ENCODE data around the gene RBM20.
A peak's percentile ranks its signal among the peaks of the same experiment; 100 is the strongest.

Gene RBM20

GRCh38 chr10:110646417-110647135 is 2.4 kb downstream of the RBM20 start:
- Histone ChIP-seq H3K4me3 (ENCODE audit: control insufficient read depth in 1 of 7, extremely low read depth in 1 of 7, insufficient read depth in 4 of 7, low read depth in 2 of 7, low read length in 6 of 7) (no peak overlapping the region), H3K4me1 (ENCODE audit: control extremely low read depth in 1 of 4, control insufficient read depth in 4 of 4, insufficient read depth in 4 of 4, low read length in 3 of 4) (peaks cover 9 to 42% (median 27%) of the 10 kb centered on the region in 4 experiments), H3K27me3 (replicated peaks in 2 of 5; ENCODE audit: control insufficient read depth in 4 of 5, insufficient read depth in 5 of 5, low read length in 4 of 5) (peaks cover 23 to 65% (median 45%) of the 10 kb centered on the region in 5 experiments), H3K27ac (ENCODE audit: insufficient read depth in 1 of 2, low read depth in 1 of 2, low read length in 2 of 2, poor library complexity in 1 of 2, severe bottlenecking in 2 of 2) (peak overlapping the region in 1 of 2 experiments; percentile 19), H3K9me3 (ENCODE audit: control extremely low read depth in 1 of 5, control insufficient read depth in 4 of 5, insufficient read depth in 2 of 5, low read depth in 1 of 5, low read length in 4 of 5) (peaks cover 0 to 3% (median 0%) of the 10 kb centered on the region in 5 experiments), H3K36me3 (ENCODE audit: control insufficient read depth in 4 of 4, insufficient read depth in 4 of 4, low read length in 3 of 4) (no peaks in the 10 kb centered on the region)
- ChIA-PET POLR2A (no interaction called here), CTCF (interaction anchor here (1.0 to 2.2 kb wide), 3 partner anchors 12 to 36 kb away, joined by 3 to 10 read pairs (median 4); no protein-coding TSS in a partner anchor)
- DNase-seq, result no peak
- WGBS (ENCODE audit: insufficient coverage), result 85% methylated on average over 9 of the region's 13 CpGs

GRCh38 chr10:110647136-110647430 is 2.9 kb downstream of the RBM20 start:
- no peaks in the 10 kb centered on the region for H3K36me3 ChIP-seq (ENCODE audit: control insufficient read depth in 4 of 4, insufficient read depth in 4 of 4, low read length in 3 of 4)
- peaks cover 9 to 46% (median 30%) of the 10 kb centered on the region in 4 experiments for H3K4me1 ChIP-seq (ENCODE audit: control extremely low read depth in 1 of 4, control insufficient read depth in 4 of 4, insufficient read depth in 4 of 4, low read length in 3 of 4)
- peaks cover 18 to 60% (median 45%) of the 10 kb centered on the region in 5 experiments for H3K27me3 ChIP-seq (replicated peaks in 2 of 5; ENCODE audit: control insufficient read depth in 4 of 5, insufficient read depth in 5 of 5, low read length in 4 of 5)
- POLR2A ChIA-PET, result no interaction called here
- DNase-seq, result no peak
- peaks cover 0 to 3% (median 0%) of the 10 kb centered on the region in 5 experiments for H3K9me3 ChIP-seq (ENCODE audit: control extremely low read depth in 1 of 5, control insufficient read depth in 4 of 5, insufficient read depth in 2 of 5, low read depth in 1 of 5, low read length in 4 of 5)
- H3K4me3 ChIP-seq (ENCODE audit: control insufficient read depth in 1 of 7, extremely low read depth in 1 of 7, insufficient read depth in 4 of 7, low read depth in 2 of 7, low read length in 6 of 7), result no peak overlapping the region
- CTCF ChIA-PET, result interaction anchor here (0.9 to 2.2 kb wide), 5 partner anchors 10 to 37 kb away, joined by 3 to 10 read pairs (median 3); no protein-coding TSS in a partner anchor
- no peak overlapping the region for H3K27ac ChIP-seq (ENCODE audit: insufficient read depth in 1 of 2, low read depth in 1 of 2, low read length in 2 of 2, poor library complexity in 1 of 2, severe bottlenecking in 2 of 2)
- WGBS (ENCODE audit: insufficient coverage), result no CpG with 5 or more reads among the region's 3 CpGs

- ChIA-PET CTCF (interaction anchor here (0.8 to 1.6 kb wide), 5 partner anchors 7 to 32 kb away, joined by 3 to 11 read pairs (median 4); no protein-coding TSS in a partner anchor), POLR2A (no interaction called here)
- Histone ChIP-seq H3K4me3 (ENCODE audit: control insufficient read depth in 1 of 7, extremely low read depth in 1 of 7, insufficient read depth in 4 of 7, low read depth in 2 of 7, low read length in 6 of 7) (no peak overlapping the region), H3K9me3 (ENCODE audit: control extremely low read depth in 1 of 5, control insufficient read depth in 4 of 5, insufficient read depth in 2 of 5, low read depth in 1 of 5, low read length in 4 of 5) (peaks cover 0 to 3% (median 0%) of the 10 kb centered on the region in 5 experiments), H3K27me3 (replicated peaks in 2 of 5; ENCODE audit: control insufficient read depth in 4 of 5, insufficient read depth in 5 of 5, low read length in 4 of 5) (peaks cover 14 to 42% (median 29%) of the 10 kb centered on the region in 5 experiments), H3K36me3 (ENCODE audit: control insufficient read depth in 4 of 4, insufficient read depth in 4 of 4, low read length in 3 of 4) (no peaks in the 10 kb centered on the region), H3K27ac (ENCODE audit: insufficient read depth in 1 of 2, low read depth in 1 of 2, low read length in 2 of 2, poor library complexity in 1 of 2, severe bottlenecking in 2 of 2) (no peak overlapping the region), H3K4me1 (ENCODE audit: control extremely low read depth in 1 of 4, control insufficient read depth in 4 of 4, insufficient read depth in 4 of 4, low read length in 3 of 4) (peaks cover 9 to 37% (median 20%) of the 10 kb centered on the region in 4 experiments)
- DNase-seq, result no peak
- WGBS (ENCODE audit: insufficient coverage), result 100% methylated on average over 1 of the region's 3 CpGs
These were observed 4.7 kb downstream of the RBM20 start for GRCh38 chr10:110648692-110649346.

GRCh38 chr10:110649347-110650264 is 5.5 kb downstream of the RBM20 start:
- H3K27me3 ChIP-seq (replicated peaks in 2 of 5; ENCODE audit: control insufficient read depth in 4 of 5, insufficient read depth in 5 of 5, low read length in 4 of 5), result peaks cover 14 to 34% (median 29%) of the 10 kb centered on the region in 5 experiments
- POLR2A ChIA-PET, result no interaction called here
- H3K36me3 ChIP-seq (ENCODE audit: control insufficient read depth in 4 of 4, insufficient read depth in 4 of 4, low read length in 3 of 4), result no peaks in the 10 kb centered on the region
- WGBS (ENCODE audit: insufficient coverage), result 88% methylated on average over 3 of the region's 6 CpGs
- peaks cover 5 to 31% (median 15%) of the 10 kb centered on the region in 4 experiments for H3K4me1 ChIP-seq (ENCODE audit: control extremely low read depth in 1 of 4, control insufficient read depth in 4 of 4, insufficient read depth in 4 of 4, low read length in 3 of 4)
- peaks cover 0 to 3% (median 0%) of the 10 kb centered on the region in 5 experiments for H3K9me3 ChIP-seq (ENCODE audit: control extremely low read depth in 1 of 5, control insufficient read depth in 4 of 5, insufficient read depth in 2 of 5, low read depth in 1 of 5, low read length in 4 of 5)
- no peak overlapping the region for H3K27ac ChIP-seq (ENCODE audit: insufficient read depth in 1 of 2, low read depth in 1 of 2, low read length in 2 of 2, poor library complexity in 1 of 2, severe bottlenecking in 2 of 2)
- CTCF ChIA-PET, result interaction anchor here (0.8 to 1.6 kb wide), 7 partner anchors 8 to 38 kb away, joined by 3 to 11 read pairs (median 3); no protein-coding TSS in a partner anchor
- H3K4me3 ChIP-seq (ENCODE audit: control insufficient read depth in 1 of 7, extremely low read depth in 1 of 7, insufficient read depth in 4 of 7, low read depth in 2 of 7, low read length in 6 of 7), result no peak overlapping the region
- peak in 2 of 3 donors; percentile 46 to 60 for DNase-seq

DNA sequence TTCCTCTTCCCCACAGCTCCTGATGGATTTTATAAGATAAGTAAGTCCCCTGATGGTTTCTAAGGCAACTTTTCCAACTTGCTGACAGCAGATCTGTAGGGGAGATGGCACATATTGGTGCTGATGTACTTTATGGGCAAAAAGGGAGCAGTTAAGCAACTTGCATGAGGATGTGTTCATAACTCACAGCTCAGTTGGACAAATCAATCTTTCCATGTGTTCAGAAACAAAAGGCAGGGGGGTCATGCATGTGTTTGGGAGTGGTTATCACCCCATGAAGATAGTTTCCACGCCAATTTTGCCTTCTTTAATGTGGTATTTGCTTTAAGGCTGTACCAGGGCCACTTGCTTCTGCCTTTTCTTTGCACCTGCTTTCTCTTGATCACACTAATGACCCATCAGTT is 6.1 kb downstream of the RBM20 start:
- H3K9me3 ChIP-seq (ENCODE audit: control extremely low read depth in 1 of 5, control insufficient read depth in 4 of 5, insufficient read depth in 2 of 5, low read depth in 1 of 5, low read length in 4 of 5), result peaks cover 0 to 3% (median 0%) of the 10 kb centered on the region in 5 experiments
- peak in 1 of 3 donors; percentile 39 for DNase-seq
- H3K36me3 ChIP-seq (ENCODE audit: control insufficient read depth in 4 of 4, insufficient read depth in 4 of 4, low read length in 3 of 4), result no peaks in the 10 kb centered on the region
- WGBS (ENCODE audit: insufficient coverage), result 86% methylated on average over 1 of the region's 1 CpG
- peaks cover 8 to 28% (median 22%) of the 10 kb centered on the region in 5 experiments for H3K27me3 ChIP-seq (replicated peaks in 2 of 5; ENCODE audit: control insufficient read depth in 4 of 5, insufficient read depth in 5 of 5, low read length in 4 of 5)
- peaks cover 4 to 28% (median 14%) of the 10 kb centered on the region in 4 experiments for H3K4me1 ChIP-seq (ENCODE audit: control extremely low read depth in 1 of 4, control insufficient read depth in 4 of 4, insufficient read depth in 4 of 4, low read length in 3 of 4)
- no peak overlapping the region for H3K27ac ChIP-seq (ENCODE audit: insufficient read depth in 1 of 2, low read depth in 1 of 2, low read length in 2 of 2, poor library complexity in 1 of 2, severe bottlenecking in 2 of 2)
- no peak overlapping the region for H3K4me3 ChIP-seq (ENCODE audit: control insufficient read depth in 1 of 7, extremely low read depth in 1 of 7, insufficient read depth in 4 of 7, low read depth in 2 of 7, low read length in 6 of 7)
- ChIA-PET CTCF (interaction anchor here (1.4 to 1.6 kb wide), 4 partner anchors 8 to 39 kb away, joined by 3 to 6 read pairs (median 4); no protein-coding TSS in a partner anchor), POLR2A (no interaction called here)

- Histone ChIP-seq H3K27ac (ENCODE audit: insufficient read depth in 1 of 2, low read depth in 1 of 2, low read length in 2 of 2, poor library complexity in 1 of 2, severe bottlenecking in 2 of 2) (no peak overlapping the region), H3K4me3 (ENCODE audit: control insufficient read depth in 1 of 7, extremely low read depth in 1 of 7, insufficient read depth in 4 of 7, low read depth in 2 of 7, low read length in 6 of 7) (peak overlapping the region in 2 of 7 experiments; percentile 4 to 55), H3K9me3 (ENCODE audit: control extremely low read depth in 1 of 5, control insufficient read depth in 4 of 5, insufficient read depth in 2 of 5, low read depth in 1 of 5, low read length in 4 of 5) (peaks cover 0 to 3% (median 0%) of the 10 kb centered on the region in 5 experiments), H3K27me3 (replicated peaks in 2 of 5; ENCODE audit: control insufficient read depth in 4 of 5, insufficient read depth in 5 of 5, low read length in 4 of 5) (peaks cover 6 to 18% (median 15%) of the 10 kb centered on the region in 5 experiments), H3K36me3 (ENCODE audit: control insufficient read depth in 4 of 4, insufficient read depth in 4 of 4, low read length in 3 of 4) (no peaks in the 10 kb centered on the region), H3K4me1 (ENCODE audit: control extremely low read depth in 1 of 4, control insufficient read depth in 4 of 4, insufficient read depth in 4 of 4, low read length in 3 of 4) (peaks cover 4 to 28% (median 14%) of the 10 kb centered on the region in 4 experiments)
- peak in 2 of 3 donors; percentile 74 to 83 for DNase-seq
- ChIA-PET POLR2A (no interaction called here), CTCF (interaction anchor here (0.8 to 1.0 kb wide), 2 partner anchors 21 to 32 kb away, joined by 3 to 5 read pairs; no protein-coding TSS in a partner anchor)
- 3% methylated on average over 9 of the region's 12 CpGs for WGBS (ENCODE audit: insufficient coverage)
These were observed 7.2 kb downstream of the RBM20 start for GRCh38 chr10:110651044-110651958.
